HG03159 (cell line): ENCODE measurements around the gene ZNF516.
A peak's percentile ranks its signal among the peaks of the same experiment; 100 is the strongest.

Experiments used
- ATAC-seq: cut with Tn5 transposase; IDR thresholded peaks from one replicate; pipeline ENCODE4 v1.9.1; 2021; ENCODE audit warnings: mild to moderate bottlenecking, moderate library complexity; ENCODE audit not compliant: unreplicated experiment

Gene ZNF516

GRCh38 chr18:76457957-76458356 lies 37.1 kb downstream of the ZNF516 start:
- no peak for ATAC-seq

- no peak for ATAC-seq
These were observed 37.6 kb downstream of the ZNF516 start for GRCh38 chr18:76457475-76457874.

- ATAC-seq: no peak
These were observed 38.2 kb downstream of the ZNF516 start for GRCh38 chr18:76456823-76457222.

GRCh38 chr18:76456018-76456750 lies 38.9 kb downstream of the ZNF516 start:
- ATAC-seq: no peak

- ATAC-seq: no peak
These were observed 39.9 kb downstream of the ZNF516 start for GRCh38 chr18:76455003-76455676.

GRCh38 chr18:76454418-76454817 lies 40.6 kb downstream of the ZNF516 start:
- ATAC-seq: no peak

GRCh38 chr18:76453932-76454331 lies 41.1 kb downstream of the ZNF516 start:
- ATAC-seq: no peak

GRCh38 chr18:76453057-76453561 lies 41.9 kb downstream of the ZNF516 start:
- ATAC-seq: no peak

- no peak for ATAC-seq
These were observed 42.7 kb downstream of the ZNF516 start for GRCh38 chr18:76452357-76452756.

- ATAC-seq: peak; percentile 51
These were observed 43.4 kb downstream of the ZNF516 start for GRCh38 chr18:76451396-76452331.

- ATAC-seq: peak; percentile 49
These were observed 44.3 kb downstream of the ZNF516 start for GRCh38 chr18:76450452-76451395.

GRCh38 chr18:76449111-76449453 lies 46.0 kb downstream of the ZNF516 start:
- ATAC-seq: no peak

GRCh38 chr18:76448256-76449110 lies 46.6 kb downstream of the ZNF516 start:
- ATAC-seq: no peak

GRCh38 chr18:76447258-76447890 lies 47.7 kb downstream of the ZNF516 start:
- ATAC-seq: no peak

- no peak for ATAC-seq
These were observed 48.5 kb downstream of the ZNF516 start for GRCh38 chr18:76446321-76447257.

- ATAC-seq: no peak
These were observed 49.3 kb downstream of the ZNF516 start for GRCh38 chr18:76445741-76446232.

GRCh38 chr18:76445275-76445674 lies 49.8 kb downstream of the ZNF516 start:
- no peak for ATAC-seq
